Activated effector memory CD4-positive, alpha-beta T cell treated with Interleukin-2 at 50 U/mL for 16 hours (primary cell): Measurements from ENCODE around the gene NCAM1.

Source experiments
- DNase-seq: peaks from one replicate; pipeline ENCODE4 v3.0.0-alpha.2; 2020

Gene NCAM1

DNA sequence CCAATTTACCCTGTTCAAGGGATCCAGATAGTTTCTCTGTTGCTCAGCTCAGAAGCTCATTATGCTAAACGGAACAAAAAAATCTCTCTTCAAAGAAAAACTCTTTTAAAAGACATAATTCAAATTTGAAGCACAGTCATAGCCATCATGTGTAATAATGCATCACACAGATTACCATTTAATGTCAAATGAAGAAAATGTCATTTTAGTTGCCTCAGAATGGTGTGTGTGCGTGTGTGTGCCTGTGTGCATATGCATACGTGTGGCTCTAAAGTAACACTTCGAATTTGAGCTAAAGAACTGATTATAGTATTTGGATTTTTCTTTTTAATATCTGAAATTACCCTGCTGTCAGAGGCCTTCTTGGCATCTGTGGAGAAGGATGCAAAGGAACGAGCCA lies 363.0 kb downstream of the NCAM1 start:
- DNase-seq: no peak
